B cell (primary cell): ENCODE data around the gene GSE1. TPM values are rescaled to one million over a fixed set of nuclear protein-coding genes. Genes with fewer than 3 reads are reported as not detected.

Experiments used
- ATAC-seq: fragments of 200-7000 bp; cut with Tn5 transposase; one replicate; pipeline ENCODE4 v1.10.0; 2021; ENCODE audit warnings: low read depth, mild to moderate bottlenecking, moderate number of reproducible peaks, moderate library complexity
- CTCF ChIA-PET: fragments of 350-600 bp; sonication (Branson Sonifier 250); formaldehyde crosslinking; loops from one replicate; lab custom pipeline; 2021; ENCODE audit warnings: antibody characterized with exemption, inconsistent platforms; lab: Charles Lee
- POLR2A ChIA-PET: fragments of 350-600 bp; sonication (Branson Sonifier 250); formaldehyde crosslinking; loops from one replicate; lab custom pipeline; 2021; ENCODE audit warnings: antibody characterized with exemption; lab: Charles Lee
- DNase-seq: peaks from one replicate; pipeline ENCODE4 v3.0.0; 2013
- H2AFZ ChIP-seq: 2 replicates; pipeline ENCODE4 v1.6.1; 2012; ENCODE audit warnings: mild to moderate bottlenecking, low read depth, low read length; ENCODE audit not compliant: insufficient read depth, poor library complexity, severe bottlenecking
- H3K27ac ChIP-seq, 2 donors: 1 replicate in 1 of 2; 2 replicates in 1 of 2; pipeline ENCODE4 v1.5.1; 2012 to 2013; ENCODE audit warnings: low read length in 2 of 2, mild to moderate bottlenecking in 2 of 2, moderate library complexity in 1 of 2
- H3K27me3 ChIP-seq, 4 experiments: fragments of 200-600 bp in 1 of 4; sonication (generic) in 1 of 4; replicated peaks in 1 of 4; 1 replicate in 2 of 4; 2 replicates in 2 of 4; pipeline versions ENCODE4 v1.6.1 to v1.7.0; 2013 to 2016; ENCODE audit warnings: low read length in 3 of 4, mild to moderate bottlenecking in 2 of 4, mixed read lengths in 1 of 4, moderate library complexity in 1 of 4; ENCODE audit not compliant: insufficient read depth in 4 of 4, control insufficient read depth in 3 of 4; ENCODE audit errors: control extremely low read depth in 1 of 4
- H3K36me3 ChIP-seq, 2 experiments: replicated peaks in 1 of 2; 1 replicate in 1 of 2; 2 replicates in 1 of 2; pipeline versions ENCODE4 v1.6.1 to v1.7.1; 2013; ENCODE audit warnings: low read length in 1 of 2; ENCODE audit not compliant: insufficient read depth in 2 of 2, control insufficient read depth in 1 of 2; ENCODE audit errors: control extremely low read depth in 1 of 2, extremely low read depth in 1 of 2
- H3K4me1 ChIP-seq, 2 donors: fragments of 200-600 bp in 1 of 2; sonication (generic) in 1 of 2; 1 replicate in 1 of 2; 2 replicates in 1 of 2; pipeline versions ENCODE4 v1.5.1 to v1.6.1; 2013 to 2017; ENCODE audit warnings: low read length in 2 of 2; ENCODE audit not compliant: control insufficient read depth in 2 of 2, insufficient read depth in 2 of 2
- H3K4me2 ChIP-seq: replicated peaks from 2 replicates; pipeline ENCODE3; 2012; ENCODE audit warnings: mild to moderate bottlenecking, low read depth, low read length; ENCODE audit not compliant: poor library complexity, severe bottlenecking
- H3K4me3 ChIP-seq, 5 experiments: fragments of 200-600 bp in 1 of 5; sonication (generic) in 1 of 5; 1 replicate in 3 of 5; 2 replicates in 2 of 5; pipeline versions ENCODE4 v1.5.1 to v1.7.0; 2011 to 2016; ENCODE audit warnings: low read length in 4 of 5, mild to moderate bottlenecking in 4 of 5, low read depth in 2 of 5, control low read depth in 1 of 5, moderate library complexity in 1 of 5; ENCODE audit not compliant: insufficient read depth in 1 of 5; ENCODE audit errors: control extremely low read depth in 1 of 5, extremely low read depth in 1 of 5
- H3K79me2 ChIP-seq: fragments of 200-600 bp; sonication (generic); one replicate; pipeline ENCODE4 v1.6.0; 2016; ENCODE audit warnings: low read length; ENCODE audit not compliant: control insufficient read depth, insufficient read depth
- H3K9ac ChIP-seq: fragments of 200-600 bp; sonication (generic); 2 replicates; pipeline ENCODE4 v1.6.1; 2017; ENCODE audit warnings: mild to moderate bottlenecking, low read length, moderate library complexity
- H3K9me3 ChIP-seq, 3 donors: one replicate each; pipeline versions ENCODE4 v1.6.1 to v1.7.1; 2013; ENCODE audit warnings: low read length in 2 of 3; ENCODE audit not compliant: control insufficient read depth in 2 of 3, insufficient read depth in 1 of 3; ENCODE audit errors: control extremely low read depth in 1 of 3
- H4K20me1 ChIP-seq: 2 replicates; pipeline ENCODE4 v1.6.0; 2012; ENCODE audit warnings: mild to moderate bottlenecking, low read length; ENCODE audit not compliant: insufficient read depth, control insufficient read depth, poor library complexity, severe bottlenecking
- H3K27ac Mint-ChIP-seq: one replicate; pipeline ENCODE4 v1.8.0; 2021; ENCODE audit warnings: mixed read lengths
- H3K27me3 Mint-ChIP-seq: one replicate; pipeline ENCODE4 v1.8.0; 2021; ENCODE audit warnings: mixed read lengths
- H3K4me1 Mint-ChIP-seq: one replicate; pipeline ENCODE4 v1.8.0; 2021; ENCODE audit warnings: mixed read lengths
- H3K4me3 Mint-ChIP-seq: one replicate; pipeline ENCODE4 v1.8.0; 2021; ENCODE audit warnings: mixed read lengths
- H3K9me3 Mint-ChIP-seq: one replicate; pipeline ENCODE4 v1.8.0; 2022; ENCODE audit warnings: mixed read lengths; ENCODE audit not compliant: insufficient read depth
- EZH2 ChIP-seq: IDR thresholded peaks from 2 replicates; pipeline ENCODE4 v1.6.1; 2012; ENCODE audit warnings: borderline replicate concordance, low read depth, mild to moderate bottlenecking, moderate library complexity, low read length; ENCODE audit not compliant: insufficient read depth, poor library complexity, severe bottlenecking
- WGBS: methylation state at CpG from one replicate; pipeline ENCODE4 v1.1.5; 2013; ENCODE audit warnings: missing lambda C conversion rate; ENCODE audit not compliant: insufficient coverage; 5-methylcytosine and 5-hydroxymethylcytosine counted together
- intact Hi-C: fragments of 100-400 bp; cut with micrococcal nuclease; formaldehyde crosslinking; loops from one replicate; pipeline ENCODE4 v1.10.0; 2022
- polyA plus RNA-seq: library from polyadenylated mRNA; depleted of rRNA; stranded (reverse); fragments of >200 nt; gene quantifications from 2 replicates; pipeline ENCODE4 v1.2.3, GENCODE V29; 2012
- total RNA-seq, 2 donors: library from RNA; stranded (reverse); fragments of 120-200 nt in 1 of 2; gene quantifications; 1 replicate in 1 of 2; 2 replicates in 1 of 2; pipeline versions ENCODE4 v1.2.3 to v1.2.4, GENCODE V29; 2013 to 2022
- TF ChIP-seq, protein P1 (sequence below): fragments of 200-600 bp; IDR thresholded peaks from one replicate; pipeline ENCODE4 v1.8.0; 2022; ENCODE audit warnings: antibody characterized with exemption, mild to moderate bottlenecking

The GSE1 gene
- total and polyA plus RNA-seq, 2 donors (not counting 1 experiment from before 2014, with no cell fraction given) = 57.3 to 76.1 TPM

DNA sequence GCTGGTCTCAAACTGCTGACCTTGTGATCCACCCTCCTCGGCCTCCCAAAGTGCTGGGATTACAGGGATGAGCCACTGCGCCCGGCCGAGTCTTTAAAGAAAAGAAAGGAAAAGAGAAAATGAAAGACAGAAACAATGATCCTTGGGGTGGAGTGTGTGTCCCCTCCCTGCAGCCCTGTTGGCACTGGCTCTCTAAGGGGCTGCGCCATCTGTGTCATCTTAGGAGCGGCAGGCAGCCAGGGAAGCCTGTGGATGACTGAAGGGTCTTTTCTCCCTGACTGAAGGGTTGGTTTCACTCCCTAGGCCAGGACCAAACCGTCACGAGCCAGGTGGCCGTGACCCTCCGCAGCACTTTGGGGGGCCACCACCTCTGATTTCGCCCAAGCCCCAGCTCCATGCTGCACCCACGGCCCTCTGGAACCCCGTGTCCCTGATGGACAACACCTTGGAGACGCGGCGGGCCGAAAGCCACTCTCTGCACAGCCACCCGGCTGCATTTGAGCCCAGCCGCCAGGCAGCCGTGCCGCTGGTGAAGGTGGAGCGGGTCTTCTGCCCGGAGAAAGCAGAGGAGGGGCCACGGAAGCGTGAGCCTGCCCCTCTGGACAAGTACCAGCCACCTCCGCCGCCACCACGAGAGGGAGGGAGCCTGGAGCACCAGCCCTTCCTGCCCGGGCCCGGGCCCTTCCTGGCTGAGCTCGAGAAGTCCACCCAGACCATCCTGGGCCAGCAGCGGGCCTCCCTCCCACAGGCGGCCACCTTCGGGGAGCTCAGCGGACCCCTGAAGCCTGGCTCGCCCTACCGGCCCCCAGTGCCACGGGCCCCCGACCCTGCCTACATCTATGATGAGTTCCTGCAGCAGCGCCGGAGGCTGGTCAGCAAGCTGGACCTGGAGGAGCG is 48.0 kb downstream of the GSE1 start:
- H3K27me3 ChIP-seq = no peaks in the 10 kb centered on the region
- Mint-ChIP-seq H3K27me3 (no peaks in the 10 kb centered on the region), H3K27ac (no peak overlapping the region), H3K4me1 (peaks cover 4% of the 10 kb centered on the region), H3K4me3 (no peak overlapping the region), H3K9me3 (no peaks in the 10 kb centered on the region)
- POLR2A ChIA-PET = no interaction called here
- H4K20me1 ChIP-seq = peaks cover 68% of the 10 kb centered on the region
- no peaks in the 10 kb centered on the region for H3K9me3 ChIP-seq
- DNase-seq (no peak), ATAC-seq (no peak)
- H3K36me3 ChIP-seq = peaks cover 5 to 87% of the 10 kb centered on the region in 2 experiments
- H3K4me2 ChIP-seq = no peak overlapping the region
- 96% methylated on average over 42 of the region's 42 CpGs for WGBS
- no peak overlapping the region for H2AFZ ChIP-seq
- no peak overlapping the region for H3K9ac ChIP-seq
- CTCF ChIA-PET = interaction anchor here (0.6 to 6.7 kb wide), 10 partner anchors 12 to 305 kb away, joined by 3 to 58 read pairs (median 4); no protein-coding TSS in a partner anchor
- peaks cover 12% of the 10 kb centered on the region for H3K79me2 ChIP-seq
- no peaks in the 10 kb centered on the region for H3K4me1 ChIP-seq
- intact Hi-C loops = no loop called here
- no peak overlapping the region for H3K4me3 ChIP-seq
- TF ChIP-seq, protein P1, sequence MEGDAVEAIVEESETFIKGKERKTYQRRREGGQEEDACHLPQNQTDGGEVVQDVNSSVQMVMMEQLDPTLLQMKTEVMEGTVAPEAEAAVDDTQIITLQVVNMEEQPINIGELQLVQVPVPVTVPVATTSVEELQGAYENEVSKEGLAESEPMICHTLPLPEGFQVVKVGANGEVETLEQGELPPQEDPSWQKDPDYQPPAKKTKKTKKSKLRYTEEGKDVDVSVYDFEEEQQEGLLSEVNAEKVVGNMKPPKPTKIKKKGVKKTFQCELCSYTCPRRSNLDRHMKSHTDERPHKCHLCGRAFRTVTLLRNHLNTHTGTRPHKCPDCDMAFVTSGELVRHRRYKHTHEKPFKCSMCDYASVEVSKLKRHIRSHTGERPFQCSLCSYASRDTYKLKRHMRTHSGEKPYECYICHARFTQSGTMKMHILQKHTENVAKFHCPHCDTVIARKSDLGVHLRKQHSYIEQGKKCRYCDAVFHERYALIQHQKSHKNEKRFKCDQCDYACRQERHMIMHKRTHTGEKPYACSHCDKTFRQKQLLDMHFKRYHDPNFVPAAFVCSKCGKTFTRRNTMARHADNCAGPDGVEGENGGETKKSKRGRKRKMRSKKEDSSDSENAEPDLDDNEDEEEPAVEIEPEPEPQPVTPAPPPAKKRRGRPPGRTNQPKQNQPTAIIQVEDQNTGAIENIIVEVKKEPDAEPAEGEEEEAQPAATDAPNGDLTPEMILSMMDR = no peak
- TF ChIP-seq EZH2 = no peak
- no peak overlapping the region for H3K27ac ChIP-seq
